Spinal cord (tissue), 10 donors: ENCODE results near the gene MTMR3. TPM values are rescaled to one million over a fixed set of nuclear protein-coding genes. Genes with fewer than 3 reads are reported as not detected.

ENCODE experiments used
- DNase-seq, 6 donors: peaks; one replicate each; pipeline versions ENCODE4 v3.0.0 to v3.0.0-alpha.2; 2013 to 2015; ENCODE audit warnings: low spot score in 6 of 6, low read depth in 4 of 6
- H3K27ac ChIP-seq: one replicate; pipeline ENCODE4 v1.5.1; 2013; ENCODE audit warnings: low read depth, low read length, control low read depth
- H3K27me3 ChIP-seq: one replicate; pipeline ENCODE4 v1.6.1; 2013; ENCODE audit warnings: low read length; ENCODE audit not compliant: control insufficient read depth, insufficient read depth
- H3K36me3 ChIP-seq: one replicate; pipeline ENCODE4 v1.6.1; 2013; ENCODE audit warnings: low read length; ENCODE audit not compliant: control insufficient read depth, insufficient read depth
- H3K4me1 ChIP-seq: one replicate; pipeline ENCODE4 v1.6.1; 2013; ENCODE audit warnings: low read length; ENCODE audit not compliant: control insufficient read depth, insufficient read depth
- H3K4me3 ChIP-seq: one replicate; pipeline ENCODE4 v1.5.1; 2013; ENCODE audit warnings: low read depth, low read length, control low read depth
- H3K9me3 ChIP-seq: one replicate; pipeline ENCODE4 v1.6.1; 2013; ENCODE audit warnings: low read length; ENCODE audit not compliant: control insufficient read depth, insufficient read depth
- WGBS: methylation state at CpG from one replicate; pipeline ENCODE4 v1.1.5; 2013; ENCODE audit warnings: missing lambda C conversion rate; ENCODE audit not compliant: insufficient coverage; 5-methylcytosine and 5-hydroxymethylcytosine counted together
- polyA plus RNA-seq, 2 donors: library from polyadenylated mRNA; unstranded; fragments of 120-200 nt; gene quantifications; one replicate each; pipeline ENCODE4 v1.2.1, GENCODE V29; 2013; ENCODE audit not compliant: insufficient read length in 2 of 2
- total RNA-seq, 2 donors: library from RNA; depleted of rRNA in 1 of 2; stranded (reverse); fragments of 120-200 nt in 1 of 2; fragments of >200 nt in 1 of 2; gene quantifications; one replicate each; pipeline versions ENCODE4 v1.2.3 to v1.2.4, GENCODE V29; 2013 to 2014
- donor health status: healthy.

The MTMR3 gene
- total and polyA plus RNA-seq, 4 donors = 47.6 to 61.3 (median 51.6) TPM

- DNase-seq = no peak
- peak overlapping the region; percentile 94 for H3K27ac ChIP-seq
- no peaks in the 10 kb centered on the region for H3K27me3 ChIP-seq
- 2% methylated on average over 12 of the region's 14 CpGs for WGBS
- no peaks in the 10 kb centered on the region for H3K36me3 ChIP-seq
- peak overlapping the region; percentile 82 for H3K4me3 ChIP-seq
- H3K4me1 ChIP-seq = peaks cover 6% of the 10 kb centered on the region
- no peaks in the 10 kb centered on the region for H3K9me3 ChIP-seq
These were observed 762 bp downstream of the MTMR3 start for GRCh38 chr22:29883775-29884097.

GRCh38 chr22:29885610-29886009 lies 2.6 kb downstream of the MTMR3 start:
- Histone ChIP-seq H3K4me3 (no peak overlapping the region), H3K9me3 (no peaks in the 10 kb centered on the region), H3K27me3 (no peaks in the 10 kb centered on the region), H3K27ac (no peak overlapping the region), H3K4me1 (peaks cover 6% of the 10 kb centered on the region), H3K36me3 (no peaks in the 10 kb centered on the region)
- no peak for DNase-seq
- WGBS = 59% methylated on average over 4 of the region's 4 CpGs

GRCh38 chr22:29886596-29886995 lies 3.6 kb downstream of the MTMR3 start:
- Histone ChIP-seq H3K27ac (no peak overlapping the region), H3K27me3 (no peaks in the 10 kb centered on the region), H3K4me1 (peaks cover 6% of the 10 kb centered on the region), H3K36me3 (no peaks in the 10 kb centered on the region), H3K4me3 (no peak overlapping the region), H3K9me3 (no peaks in the 10 kb centered on the region)
- WGBS = no CpG with 5 or more reads among the region's 1 CpG
- no peak for DNase-seq

- H3K27ac ChIP-seq = no peak overlapping the region
These were observed 4.4 kb downstream of the MTMR3 start for GRCh38 chr22:29887358-29887757.

GRCh38 chr22:29890760-29891159 lies 7.8 kb downstream of the MTMR3 start:
- Histone ChIP-seq H3K4me1 (peaks cover 2% of the 10 kb centered on the region), H3K27ac (no peak overlapping the region), H3K4me3 (no peak overlapping the region), H3K27me3 (no peaks in the 10 kb centered on the region), H3K36me3 (no peaks in the 10 kb centered on the region), H3K9me3 (no peaks in the 10 kb centered on the region)
- no CpG with 5 or more reads among the region's 5 CpGs for WGBS
- no peak for DNase-seq

More at GRCh38 chr22:29887358-29887757, 4.4 kb downstream of the MTMR3 start:
- Histone ChIP-seq H3K36me3 (no peaks in the 10 kb centered on the region), H3K4me3 (no peak overlapping the region), H3K27me3 (no peaks in the 10 kb centered on the region), H3K9me3 (no peaks in the 10 kb centered on the region), H3K4me1 (peaks cover 6% of the 10 kb centered on the region)
- no peak for DNase-seq
- 59% methylated on average over 2 of the region's 2 CpGs for WGBS

GRCh38 chr22:29892315-29893156 lies 9.6 kb downstream of the MTMR3 start:
- H3K4me1 ChIP-seq = peaks cover 2% of the 10 kb centered on the region
- H3K36me3 ChIP-seq = no peaks in the 10 kb centered on the region
- WGBS = no CpG with 5 or more reads among the region's 1 CpG
- no peaks in the 10 kb centered on the region for H3K9me3 ChIP-seq
- no peak overlapping the region for H3K27ac ChIP-seq
- H3K4me3 ChIP-seq = no peak overlapping the region
- no peak for DNase-seq
- no peaks in the 10 kb centered on the region for H3K27me3 ChIP-seq

- no peaks in the 10 kb centered on the region for H3K4me1 ChIP-seq
- no peaks in the 10 kb centered on the region for H3K9me3 ChIP-seq
- no peak for DNase-seq
- no peak overlapping the region for H3K27ac ChIP-seq
- 100% methylated on average over 1 of the region's 1 CpG for WGBS
- H3K36me3 ChIP-seq = no peaks in the 10 kb centered on the region
- H3K27me3 ChIP-seq = no peaks in the 10 kb centered on the region
- H3K4me3 ChIP-seq = no peak overlapping the region
These were observed 18.4 kb downstream of the MTMR3 start for GRCh38 chr22:29901354-29901753.

GRCh38 chr22:29903371-29903770 lies 20.4 kb downstream of the MTMR3 start:
- H3K27ac ChIP-seq = no peak overlapping the region
- H3K36me3 ChIP-seq = no peaks in the 10 kb centered on the region
- WGBS = 98% methylated on average over 5 of the region's 5 CpGs
- no peak overlapping the region for H3K4me3 ChIP-seq
- DNase-seq = no peak
- no peaks in the 10 kb centered on the region for H3K27me3 ChIP-seq
- H3K4me1 ChIP-seq = peaks cover 4% of the 10 kb centered on the region
- no peaks in the 10 kb centered on the region for H3K9me3 ChIP-seq

- DNase-seq = no peak
- Histone ChIP-seq H3K4me3 (no peak overlapping the region), H3K27me3 (no peaks in the 10 kb centered on the region), H3K27ac (no peak overlapping the region), H3K9me3 (no peaks in the 10 kb centered on the region), H3K4me1 (peaks cover 4% of the 10 kb centered on the region), H3K36me3 (no peaks in the 10 kb centered on the region)
- WGBS = 80% methylated on average over 1 of the region's 3 CpGs
These were observed 21.0 kb downstream of the MTMR3 start for GRCh38 chr22:29904020-29904419.
